Activated B cell treated with CpG ODN at 0.5 μM for 24 hours (primary cell): ENCODE measurements around the gene PLCZ1. TPM values are rescaled to one million over a fixed set of nuclear protein-coding genes. Genes with fewer than 3 reads are reported as not detected.
"Not testable (repeated sequence)": the region's sequence is repeated elsewhere in the genome, so short reads cannot be mapped to it uniquely, and the experiment has no call there.

Experiments used
- ATAC-seq: fragments of 200-7000 bp; cut with Tn5 transposase; one replicate; pipeline ENCODE4 v1.10.0; 2021; ENCODE audit warnings: low read depth, mild to moderate bottlenecking, moderate library complexity
- CTCF ChIA-PET: fragments of 350-600 bp; sonication (Branson Sonifier 250); formaldehyde crosslinking; loops from one replicate; lab custom pipeline; 2021; ENCODE audit warnings: antibody characterized with exemption; lab: Charles Lee
- POLR2A ChIA-PET: fragments of 350-600 bp; sonication (Branson Sonifier 250); formaldehyde crosslinking; loops from one replicate; lab custom pipeline; 2021; ENCODE audit warnings: antibody characterized with exemption; lab: Charles Lee
- DNase-seq: peaks from one replicate; pipeline ENCODE4 v3.0.0; 2022
- H3K27ac Mint-ChIP-seq: one replicate; pipeline ENCODE4 v1.8.0; 2020; ENCODE audit warnings: mixed read lengths
- H3K27me3 Mint-ChIP-seq: one replicate; pipeline ENCODE4 v1.8.0; 2021; ENCODE audit warnings: mixed read lengths
- H3K36me3 Mint-ChIP-seq: one replicate; pipeline ENCODE4 v1.8.0; 2021; ENCODE audit warnings: low read depth, mixed read lengths
- H3K4me1 Mint-ChIP-seq: one replicate; pipeline ENCODE4 v1.8.0; 2021; ENCODE audit warnings: mixed read lengths
- H3K4me3 Mint-ChIP-seq: one replicate; pipeline ENCODE4 v1.8.0; 2020; ENCODE audit warnings: mild to moderate bottlenecking, mixed read lengths
- H3K9me3 Mint-ChIP-seq: one replicate; pipeline ENCODE4 v1.8.0; 2020; ENCODE audit warnings: mixed read lengths
- CTCF ChIP-seq: fragments of 200-600 bp; IDR thresholded peaks from one replicate; pipeline ENCODE4 v1.8.0; 2022; ENCODE audit warnings: antibody characterized with exemption, mild to moderate bottlenecking
- intact Hi-C: fragments of 100-400 bp; cut with micrococcal nuclease; formaldehyde crosslinking; loops from one replicate; pipeline ENCODE4 v1.15.1; 2024
- total RNA-seq: library from RNA; stranded (reverse); gene quantifications from 2 replicates; pipeline ENCODE4 v1.2.3, GENCODE V29; 2022

Gene PLCZ1
- total RNA-seq, 1 donor from 2014 or later, result not detected

GRCh38 chr12:18703911-18704310, 33.9 kb downstream of the PLCZ1 start:
- ChIA-PET CTCF (no interaction called here), POLR2A (no interaction called here)
- DNase-seq (no peak), ATAC-seq (no peak)
- no peak for TF ChIP-seq CTCF
- Mint-ChIP-seq H3K4me1 (no peaks in the 10 kb centered on the region), H3K27ac (no peak overlapping the region), H3K9me3 (peaks cover 22% of the 10 kb centered on the region), H3K36me3 (no peaks in the 10 kb centered on the region), H3K4me3 (no peak overlapping the region), H3K27me3 (no peaks in the 10 kb centered on the region)
- intact Hi-C loops, result no loop called here

GRCh38 chr12:18703321-18703720, 34.5 kb downstream of the PLCZ1 start:
- H3K4me3 Mint-ChIP-seq, result no peak overlapping the region
- H3K9me3 Mint-ChIP-seq, result peaks cover 22% of the 10 kb centered on the region
- POLR2A ChIA-PET, result no interaction called here
- no peak overlapping the region for H3K27ac Mint-ChIP-seq
- H3K27me3 Mint-ChIP-seq, result no peaks in the 10 kb centered on the region
- H3K4me1 Mint-ChIP-seq, result no peaks in the 10 kb centered on the region
- CTCF ChIA-PET, result no interaction called here
- H3K36me3 Mint-ChIP-seq, result no peaks in the 10 kb centered on the region
- DNase-seq, result no peak
- intact Hi-C loops, result no loop called here
- ATAC-seq, result no peak
- TF ChIP-seq CTCF, result no peak

GRCh38 chr12:18700271-18700670, 37.5 kb downstream of the PLCZ1 start:
- intact Hi-C loops, result no loop called here
- no peak for DNase-seq
- Mint-ChIP-seq H3K27ac (no peak overlapping the region), H3K4me3 (no peak overlapping the region), H3K4me1 (no peaks in the 10 kb centered on the region), H3K27me3 (no peaks in the 10 kb centered on the region), H3K36me3 (no peaks in the 10 kb centered on the region), H3K9me3 (peaks cover 13% of the 10 kb centered on the region)
- ChIA-PET POLR2A (no interaction called here), CTCF (no interaction called here)
- ATAC-seq, result no peak
- no peak for TF ChIP-seq CTCF

GRCh38 chr12:18696971-18697602, 40.7 kb downstream of the PLCZ1 start:
- no peak for ATAC-seq
- H3K27ac Mint-ChIP-seq, result no peak overlapping the region
- H3K4me3 Mint-ChIP-seq, result no peak overlapping the region
- H3K4me1 Mint-ChIP-seq, result no peaks in the 10 kb centered on the region
- no peak for DNase-seq
- CTCF ChIA-PET, result no interaction called here
- H3K9me3 Mint-ChIP-seq, result peaks cover 11% of the 10 kb centered on the region
- TF ChIP-seq CTCF, result no peak
- no peaks in the 10 kb centered on the region for H3K36me3 Mint-ChIP-seq
- POLR2A ChIA-PET, result no interaction called here
- H3K27me3 Mint-ChIP-seq, result no peaks in the 10 kb centered on the region
- intact Hi-C loops, result no loop called here

- intact Hi-C loops, ATAC-seq, CTCF ChIA-PET, POLR2A ChIA-PET, DNase-seq, H3K4me3 Mint-ChIP-seq, H3K36me3 Mint-ChIP-seq, H3K27me3 Mint-ChIP-seq, H3K4me1 Mint-ChIP-seq, H3K27ac Mint-ChIP-seq: not testable (repeated sequence)
- peaks cover 11% of the 10 kb centered on the region for H3K9me3 Mint-ChIP-seq
Observed at GRCh38 chr12:18693986-18694385, 43.8 kb downstream of the PLCZ1 start.

- Mint-ChIP-seq H3K4me1 (no peaks in the 10 kb centered on the region), H3K36me3 (no peaks in the 10 kb centered on the region), H3K9me3 (peaks cover 13% of the 10 kb centered on the region), H3K27ac (no peak overlapping the region), H3K27me3 (no peaks in the 10 kb centered on the region), H3K4me3 (no peak overlapping the region)
- intact Hi-C loops, result no loop called here
- ATAC-seq (no peak), DNase-seq (no peak)
- TF ChIP-seq CTCF, result no peak
- ChIA-PET CTCF (no interaction called here), POLR2A (no interaction called here)
Observed at GRCh38 chr12:18690653-18691052, 47.2 kb downstream of the PLCZ1 start.
